ENCODE data around the gene VSIG8.
A peak's percentile ranks its signal among the peaks of the same experiment; 100 is the strongest.

Gene VSIG8

GRCh38 chr1:159859767-159860322 is 2.6 kb downstream of the VSIG8 start:
- H3K9me3 Mint-ChIP-seq, result no peaks in the 10 kb centered on the region
- H3K27me3 Mint-ChIP-seq, result peaks cover 21 to 24% of the 10 kb centered on the region in 2 donors
- H3K36me3 Mint-ChIP-seq, result peaks cover 0 to 1% of the 10 kb centered on the region in 2 donors
- H3K27ac Mint-ChIP-seq, result no peak overlapping the region
- H3K4me3 Mint-ChIP-seq, result no peak overlapping the region
- DNase-seq (no peak), ATAC-seq (replicated peaks) (no peak)
- H3K4me1 Mint-ChIP-seq, result peaks cover 5 to 6% of the 10 kb centered on the region in 2 donors

- no peaks in the 10 kb centered on the region for H3K9me3 Mint-ChIP-seq
- H3K4me3 Mint-ChIP-seq, result no peak overlapping the region
- ATAC-seq (replicated peaks), result no peak
- H3K4me1 Mint-ChIP-seq, result peaks cover 9 to 13% of the 10 kb centered on the region in 2 donors
- H3K27me3 Mint-ChIP-seq, result peaks cover 19 to 22% of the 10 kb centered on the region in 2 donors
- DNase-seq, result no peak
- peaks cover 0 to 1% of the 10 kb centered on the region in 2 donors for H3K36me3 Mint-ChIP-seq
- no peak overlapping the region for H3K27ac Mint-ChIP-seq
These were observed 4.6 kb downstream of the VSIG8 start for GRCh38 chr1:159857889-159858288.

GRCh38 chr1:159856576-159856975 is 5.9 kb downstream of the VSIG8 start:
- Mint-ChIP-seq H3K4me1 (peaks cover 9 to 13% of the 10 kb centered on the region in 2 donors), H3K27me3 (peaks cover 12 to 18% of the 10 kb centered on the region in 2 donors), H3K27ac (no peak overlapping the region), H3K9me3 (no peaks in the 10 kb centered on the region), H3K36me3 (peaks cover 0 to 1% of the 10 kb centered on the region in 2 donors), H3K4me3 (no peak overlapping the region)
- DNase-seq, result no peak
- ATAC-seq (replicated peaks), result no peak

GRCh38 chr1:159855709-159856108 is 6.7 kb downstream of the VSIG8 start:
- ATAC-seq (replicated peaks) (no peak), DNase-seq (no peak)
- Mint-ChIP-seq H3K9me3 (no peaks in the 10 kb centered on the region), H3K27ac (no peak overlapping the region), H3K36me3 (no peaks in the 10 kb centered on the region), H3K4me3 (no peak overlapping the region), H3K27me3 (peaks cover 14 to 19% of the 10 kb centered on the region in 2 donors), H3K4me1 (peaks cover 9 to 13% of the 10 kb centered on the region in 2 donors)

- no peaks in the 10 kb centered on the region for H3K9me3 Mint-ChIP-seq
- H3K4me1 Mint-ChIP-seq, result peaks cover 9 to 13% of the 10 kb centered on the region in 2 donors
- peak overlapping the region; percentile 0 for H3K27ac Mint-ChIP-seq
- DNase-seq (peak; percentile 61), ATAC-seq (replicated peaks) (peak; percentile 92 to 96)
- H3K4me3 Mint-ChIP-seq, result peak overlapping the region; percentile 70 to 84
- H3K36me3 Mint-ChIP-seq, result no peaks in the 10 kb centered on the region
- peaks cover 23 to 26% of the 10 kb centered on the region in 2 donors for H3K27me3 Mint-ChIP-seq
These were observed 7.7 kb downstream of the VSIG8 start for GRCh38 chr1:159854693-159855192.

- DNase-seq, result no peak
- Mint-ChIP-seq H3K27ac (no peak overlapping the region), H3K4me1 (peaks cover 9 to 13% of the 10 kb centered on the region in 2 donors)
These were observed 8.3 kb downstream of the VSIG8 start for GRCh38 chr1:159854116-159854692.

GRCh38 chr1:159853417-159854115 is 8.9 kb downstream of the VSIG8 start:
- Mint-ChIP-seq H3K36me3 (no peaks in the 10 kb centered on the region), H3K4me1 (peaks cover 9 to 13% of the 10 kb centered on the region in 2 donors), H3K27me3 (peaks cover 31 to 33% of the 10 kb centered on the region in 2 donors), H3K4me3 (peak overlapping the region; percentile 70 to 84), H3K27ac (no peak overlapping the region), H3K9me3 (no peaks in the 10 kb centered on the region)
- ATAC-seq (replicated peaks) (no peak), DNase-seq (no peak)

More at GRCh38 chr1:159854116-159854692, 8.3 kb downstream of the VSIG8 start:
- H3K27me3 Mint-ChIP-seq, result peaks cover 25 to 26% of the 10 kb centered on the region in 2 donors
- H3K9me3 Mint-ChIP-seq, result no peaks in the 10 kb centered on the region
- peak overlapping the region; percentile 70 to 84 for H3K4me3 Mint-ChIP-seq
- ATAC-seq (replicated peaks), result peak; percentile 16 to 24
- no peaks in the 10 kb centered on the region for H3K36me3 Mint-ChIP-seq

- Mint-ChIP-seq H3K27ac (no peak overlapping the region), H3K9me3 (no peaks in the 10 kb centered on the region), H3K4me1 (peaks cover 9 to 13% of the 10 kb centered on the region in 2 donors), H3K36me3 (no peaks in the 10 kb centered on the region), H3K27me3 (peaks cover 37 to 45% of the 10 kb centered on the region in 2 donors), H3K4me3 (no peak overlapping the region)
- ATAC-seq (replicated peaks), result no peak
- no peak for DNase-seq
These were observed 11.1 kb downstream of the VSIG8 start for GRCh38 chr1:159851407-159851806.

- ATAC-seq (replicated peaks) (no peak), DNase-seq (no peak)
- Mint-ChIP-seq H3K36me3 (no peaks in the 10 kb centered on the region), H3K9me3 (no peaks in the 10 kb centered on the region), H3K27ac (no peak overlapping the region), H3K27me3 (peaks cover 34 to 42% of the 10 kb centered on the region in 2 donors), H3K4me3 (no peak overlapping the region), H3K4me1 (peaks cover 4 to 7% of the 10 kb centered on the region in 2 donors)
These were observed 12.7 kb downstream of the VSIG8 start for GRCh38 chr1:159849626-159850366.

- H3K4me1 Mint-ChIP-seq, result no peaks in the 10 kb centered on the region
- peaks cover 40 to 43% of the 10 kb centered on the region in 2 donors for H3K27me3 Mint-ChIP-seq
- no peaks in the 10 kb centered on the region for H3K36me3 Mint-ChIP-seq
- ATAC-seq (replicated peaks), result no peak
- H3K9me3 Mint-ChIP-seq, result no peaks in the 10 kb centered on the region
- no peak for DNase-seq
- H3K27ac Mint-ChIP-seq, result no peak overlapping the region
- no peak overlapping the region for H3K4me3 Mint-ChIP-seq
These were observed 14.1 kb downstream of the VSIG8 start for GRCh38 chr1:159848326-159848725.

- Mint-ChIP-seq H3K9me3 (no peaks in the 10 kb centered on the region), H3K4me3 (no peak overlapping the region), H3K36me3 (no peaks in the 10 kb centered on the region), H3K27me3 (peaks cover 41 to 44% of the 10 kb centered on the region in 2 donors), H3K27ac (no peak overlapping the region), H3K4me1 (no peaks in the 10 kb centered on the region)
- no peak for ATAC-seq (replicated peaks)
- DNase-seq, result no peak
These were observed 15.2 kb downstream of the VSIG8 start for GRCh38 chr1:159847231-159847630.

GRCh38 chr1:159845751-159846629 is 16.5 kb downstream of the VSIG8 start:
- no peak for ATAC-seq (replicated peaks)
- DNase-seq, result no peak
- Mint-ChIP-seq H3K4me3 (no peak overlapping the region), H3K36me3 (no peaks in the 10 kb centered on the region), H3K27me3 (peaks cover 49 to 52% of the 10 kb centered on the region in 2 donors), H3K27ac (peak overlapping the region; percentile 9), H3K9me3 (no peaks in the 10 kb centered on the region), H3K4me1 (no peaks in the 10 kb centered on the region)

GRCh38 chr1:159843459-159843858 is 19.0 kb downstream of the VSIG8 start:
- DNase-seq (no peak), ATAC-seq (replicated peaks) (no peak)
- peaks cover 33 to 34% of the 10 kb centered on the region in 2 donors for H3K27me3 Mint-ChIP-seq
- H3K9me3 Mint-ChIP-seq, result no peaks in the 10 kb centered on the region
- H3K4me1 Mint-ChIP-seq, result peaks cover 3 to 8% of the 10 kb centered on the region in 2 donors
- H3K4me3 Mint-ChIP-seq, result no peak overlapping the region
- H3K36me3 Mint-ChIP-seq, result no peaks in the 10 kb centered on the region
- no peak overlapping the region for H3K27ac Mint-ChIP-seq

Measured in stimulated activated naive B cell treated with anti-CD40 and anti-IgM and Interleukin-4, amounts not matched to agents 10 μg/mL and 1 μg/mL and 100 μg/mL, for 72 hours (primary cell).